Measurements from ENCODE around the gene PLAC9.

GRCh38 chr10:80159166-80159873, 26.8 kb downstream of the PLAC9 start:
- TF ChIP-seq CTCF (conservative IDR thresholded peaks at IDR 0.05; ENCODE audit: low read depth in 2 of 2) (no peak), REST (IDR thresholded peaks at IDR 0.05; ENCODE audit: unreplicated experiment) (no peak), JUNB (IDR thresholded peaks at IDR 0.05; ENCODE audit: unreplicated experiment) (no peak), ETS1 (IDR thresholded peaks at IDR 0.05) (no peak), EZH2phosphoT487 (IDR thresholded peaks at IDR 0.05; ENCODE audit: unreplicated experiment) (no peak), EZH2 (IDR thresholded peaks at IDR 0.05; ENCODE audit: low read depth, unreplicated experiment) (no peak), CREB1 (CRISPR knock-in tag; IDR thresholded peaks at IDR 0.05; ENCODE audit: low read depth) (no peak)
